ENCODE results near the gene RIT1. TPM values are rescaled to one million over a fixed set of nuclear protein-coding genes. Genes with fewer than 3 reads are reported as not detected.

RIT1 gene
- total RNA-seq, 1 donor from 2014 or later, result 30.1 TPM

DNA sequence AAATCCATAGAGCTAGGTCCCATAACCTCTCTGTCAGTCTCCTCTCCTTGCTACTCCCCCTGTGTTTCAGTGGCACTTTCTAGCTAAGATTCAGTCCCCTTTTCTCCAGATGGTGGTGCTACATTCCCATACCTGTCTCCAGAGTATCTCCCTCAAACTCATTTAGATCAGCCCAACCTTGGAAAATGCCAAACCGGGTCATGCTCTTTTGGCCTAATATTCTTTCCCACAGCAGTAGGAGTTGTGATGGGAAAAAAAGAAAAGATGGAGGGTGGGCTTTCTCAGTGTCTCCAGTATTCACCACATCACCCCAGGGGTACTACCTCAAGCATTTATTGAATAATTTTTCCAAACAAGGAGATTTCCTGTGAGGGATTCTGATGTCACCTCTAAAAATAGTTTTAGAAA is 27.1 kb upstream of the RIT1 start:
- H3K4me1 Mint-ChIP-seq (ENCODE audit: low read depth), result peaks cover 5% of the 10 kb centered on the region
- H3K27ac Mint-ChIP-seq, result peak overlapping the region; percentile 63
- no peaks in the 10 kb centered on the region for H3K9me3 Mint-ChIP-seq (ENCODE audit: low read depth)
- H3K4me3 Mint-ChIP-seq (ENCODE audit: low read depth), result no peak overlapping the region
- no peak for DNase-seq (ENCODE audit: low spot score, unreplicated experiment)
- no peaks in the 10 kb centered on the region for H3K36me3 Mint-ChIP-seq (ENCODE audit: insufficient read depth)
- no peaks in the 10 kb centered on the region for H3K27me3 Mint-ChIP-seq
- TF ChIP-seq, protein P1, sequence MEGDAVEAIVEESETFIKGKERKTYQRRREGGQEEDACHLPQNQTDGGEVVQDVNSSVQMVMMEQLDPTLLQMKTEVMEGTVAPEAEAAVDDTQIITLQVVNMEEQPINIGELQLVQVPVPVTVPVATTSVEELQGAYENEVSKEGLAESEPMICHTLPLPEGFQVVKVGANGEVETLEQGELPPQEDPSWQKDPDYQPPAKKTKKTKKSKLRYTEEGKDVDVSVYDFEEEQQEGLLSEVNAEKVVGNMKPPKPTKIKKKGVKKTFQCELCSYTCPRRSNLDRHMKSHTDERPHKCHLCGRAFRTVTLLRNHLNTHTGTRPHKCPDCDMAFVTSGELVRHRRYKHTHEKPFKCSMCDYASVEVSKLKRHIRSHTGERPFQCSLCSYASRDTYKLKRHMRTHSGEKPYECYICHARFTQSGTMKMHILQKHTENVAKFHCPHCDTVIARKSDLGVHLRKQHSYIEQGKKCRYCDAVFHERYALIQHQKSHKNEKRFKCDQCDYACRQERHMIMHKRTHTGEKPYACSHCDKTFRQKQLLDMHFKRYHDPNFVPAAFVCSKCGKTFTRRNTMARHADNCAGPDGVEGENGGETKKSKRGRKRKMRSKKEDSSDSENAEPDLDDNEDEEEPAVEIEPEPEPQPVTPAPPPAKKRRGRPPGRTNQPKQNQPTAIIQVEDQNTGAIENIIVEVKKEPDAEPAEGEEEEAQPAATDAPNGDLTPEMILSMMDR (IDR thresholded peaks at IDR 0.05; ENCODE audit: unreplicated experiment), result peak; percentile 67

DNA sequence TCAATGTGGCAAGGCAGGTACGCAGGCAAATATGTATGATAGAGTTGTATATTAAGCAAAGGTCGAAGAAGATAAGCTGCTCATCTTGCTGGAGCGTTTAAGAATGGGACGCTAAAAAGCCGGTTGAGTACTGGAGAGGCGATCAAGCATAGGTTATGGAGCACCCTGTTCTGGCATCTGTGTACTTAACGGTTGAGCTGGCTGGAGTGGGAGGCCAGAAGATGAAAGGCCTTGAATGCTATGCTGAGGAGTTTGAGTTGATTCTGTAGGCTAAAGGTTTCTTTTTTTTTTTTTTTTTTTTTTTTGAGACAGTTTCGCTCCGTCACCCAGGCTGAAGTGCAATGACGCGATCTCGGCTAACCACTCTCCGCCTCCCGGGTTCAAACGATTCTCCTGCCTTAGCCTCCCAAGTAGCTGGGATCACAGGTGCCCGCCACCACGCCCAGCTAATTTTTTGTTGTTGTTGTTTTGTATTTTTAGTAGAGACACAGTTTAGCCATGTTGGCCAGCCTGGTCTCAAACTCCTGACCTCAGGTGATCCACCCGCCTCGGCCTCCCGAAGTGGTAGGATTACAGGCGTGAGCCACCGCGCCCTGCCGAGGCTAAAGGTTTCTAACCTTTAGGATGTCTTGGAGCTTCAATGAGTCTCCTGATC is 23.9 kb upstream of the RIT1 start:
- TF ChIP-seq, protein P1 (IDR thresholded peaks at IDR 0.05; ENCODE audit: unreplicated experiment), result no peak
- Mint-ChIP-seq H3K36me3 (ENCODE audit: insufficient read depth) (peaks cover 7% of the 10 kb centered on the region), H3K27me3 (no peaks in the 10 kb centered on the region), H3K4me3 (ENCODE audit: low read depth) (no peak overlapping the region), H3K4me1 (ENCODE audit: low read depth) (peaks cover 18% of the 10 kb centered on the region), H3K27ac (no peak overlapping the region), H3K9me3 (ENCODE audit: low read depth) (no peaks in the 10 kb centered on the region)
- DNase-seq (ENCODE audit: low spot score, unreplicated experiment), result no peak

DNA sequence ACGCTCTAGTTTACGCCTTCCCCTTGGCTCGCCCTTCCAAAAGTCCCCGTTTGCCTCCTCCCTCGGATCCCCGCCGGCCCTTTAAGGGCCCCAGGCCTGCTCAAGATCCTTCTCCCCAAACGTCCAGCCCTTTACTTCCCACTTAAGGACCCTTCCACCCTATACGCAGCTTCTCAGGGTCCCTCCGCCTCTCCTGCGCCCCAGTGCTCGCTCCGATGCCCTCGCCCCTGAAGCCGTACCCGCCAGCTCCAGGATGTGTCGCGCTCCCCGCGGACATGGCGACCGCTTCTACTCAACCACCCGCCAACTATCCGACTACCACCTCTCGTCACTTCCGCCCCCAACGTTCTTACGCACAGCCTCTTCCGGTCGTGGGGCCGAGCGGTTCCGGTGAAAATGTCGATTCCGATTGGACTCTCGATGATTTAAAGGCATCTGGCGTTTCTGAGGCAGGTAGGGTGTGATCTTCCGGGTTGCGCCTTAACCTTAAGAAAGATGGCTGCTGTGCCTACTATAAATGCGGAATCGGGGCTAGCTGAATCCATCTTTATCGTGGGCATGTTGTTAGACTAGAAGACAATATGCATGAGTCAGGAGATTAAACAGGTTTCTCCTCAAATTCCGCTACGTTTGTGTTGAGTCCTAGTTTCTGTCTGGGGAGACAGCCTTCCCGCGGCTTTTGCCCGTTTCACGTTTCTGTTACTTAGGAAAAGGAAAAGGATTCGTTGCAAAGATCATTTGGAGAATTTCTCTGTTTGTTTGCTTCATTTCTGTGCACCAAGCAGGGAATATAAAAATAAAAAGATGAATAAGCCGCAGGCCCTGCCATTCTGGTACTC is 23.2 kb upstream of the RIT1 start, which contains the start of gene KHDC4:
Gene KHDC4 (minus strand): TSS at position 317 of the 839 bp plus-strand sequence. CDS start 40 bp downstream, at position 277.
- peaks cover 9% of the 10 kb centered on the region for H3K36me3 Mint-ChIP-seq (ENCODE audit: insufficient read depth)
- TF ChIP-seq, protein P1 (IDR thresholded peaks at IDR 0.05; ENCODE audit: unreplicated experiment), result peak; percentile 12
- peaks cover 18% of the 10 kb centered on the region for H3K4me1 Mint-ChIP-seq (ENCODE audit: low read depth)
- no peak within 1 kb of the TSS for H3K27ac Mint-ChIP-seq
- peak; percentile 77 for DNase-seq (ENCODE audit: low spot score, unreplicated experiment)
- H3K4me3 Mint-ChIP-seq (ENCODE audit: low read depth), result no peak within 1 kb of the TSS
- no peaks in the 10 kb centered on the region for H3K27me3 Mint-ChIP-seq
- no peaks in the 10 kb centered on the region for H3K9me3 Mint-ChIP-seq (ENCODE audit: low read depth)

DNA sequence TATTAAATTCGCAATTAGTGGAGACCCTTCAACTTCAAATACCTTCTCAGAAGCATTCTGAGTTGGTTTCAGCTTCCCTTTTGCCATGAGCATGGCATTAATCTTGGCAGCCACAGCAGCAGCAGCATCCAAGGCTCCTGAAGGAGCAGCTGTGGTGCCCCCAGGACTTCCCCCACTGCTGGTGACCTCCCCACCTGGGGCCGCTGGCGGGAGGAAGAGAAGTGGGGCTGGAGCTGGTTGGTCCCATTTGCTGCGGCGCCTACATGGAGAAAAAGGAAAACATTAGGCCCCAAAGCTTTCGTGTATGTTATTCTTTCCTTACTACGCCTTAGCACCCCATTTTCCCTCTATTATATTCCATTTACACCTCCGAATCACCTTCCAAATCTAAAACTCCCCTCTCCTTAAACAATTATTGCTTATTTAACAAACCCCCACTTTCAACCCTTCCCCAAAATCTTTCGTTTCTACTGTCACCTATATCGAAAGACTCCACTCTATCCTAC is 22.5 kb upstream of the RIT1 start:
- TF ChIP-seq, protein P1 (IDR thresholded peaks at IDR 0.05; ENCODE audit: unreplicated experiment), result no peak
- Mint-ChIP-seq H3K27ac (no peak overlapping the region), H3K27me3 (no peaks in the 10 kb centered on the region), H3K9me3 (ENCODE audit: low read depth) (no peaks in the 10 kb centered on the region), H3K36me3 (ENCODE audit: insufficient read depth) (peaks cover 14% of the 10 kb centered on the region), H3K4me1 (ENCODE audit: low read depth) (peaks cover 18% of the 10 kb centered on the region), H3K4me3 (ENCODE audit: low read depth) (no peak overlapping the region)
- DNase-seq (ENCODE audit: low spot score, unreplicated experiment), result no peak

DNA sequence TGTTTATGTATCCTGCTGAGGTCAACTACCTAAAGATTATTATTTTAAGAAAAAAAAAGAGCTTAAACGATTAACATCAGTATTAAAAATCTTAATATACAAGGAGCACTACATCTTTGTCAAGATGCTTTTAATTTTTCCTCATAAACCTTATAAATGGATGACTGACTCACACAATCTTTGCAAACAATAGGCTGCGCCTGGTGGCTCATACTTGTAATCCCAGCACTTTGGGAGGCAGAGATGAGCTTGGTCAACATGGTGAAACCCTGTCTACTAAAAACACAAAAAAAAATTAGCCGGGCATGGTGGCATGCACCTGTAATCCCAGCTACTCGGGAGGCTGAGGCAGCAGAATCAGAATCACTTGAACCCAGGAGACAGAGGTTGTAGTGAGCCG is 21.3 kb upstream of the RIT1 start:
- no peak overlapping the region for H3K27ac Mint-ChIP-seq
- no peaks in the 10 kb centered on the region for H3K9me3 Mint-ChIP-seq (ENCODE audit: low read depth)
- H3K27me3 Mint-ChIP-seq, result no peaks in the 10 kb centered on the region
- peaks cover 18% of the 10 kb centered on the region for H3K4me1 Mint-ChIP-seq (ENCODE audit: low read depth)
- TF ChIP-seq, protein P1 (IDR thresholded peaks at IDR 0.05; ENCODE audit: unreplicated experiment), result no peak
- H3K36me3 Mint-ChIP-seq (ENCODE audit: insufficient read depth), result peaks cover 16% of the 10 kb centered on the region
- peak overlapping the region; percentile 52 for H3K4me3 Mint-ChIP-seq (ENCODE audit: low read depth)
- no peak for DNase-seq (ENCODE audit: low spot score, unreplicated experiment)
